ENCODE results near the gene MYO9A. TPM values are rescaled to one million over a fixed set of nuclear protein-coding genes. Genes with fewer than 3 reads are reported as not detected.

MYO9A gene
- total and polyA plus RNA-seq, 2 experiments from 2014 or later = 13.1 to 42.8 TPM

DNA sequence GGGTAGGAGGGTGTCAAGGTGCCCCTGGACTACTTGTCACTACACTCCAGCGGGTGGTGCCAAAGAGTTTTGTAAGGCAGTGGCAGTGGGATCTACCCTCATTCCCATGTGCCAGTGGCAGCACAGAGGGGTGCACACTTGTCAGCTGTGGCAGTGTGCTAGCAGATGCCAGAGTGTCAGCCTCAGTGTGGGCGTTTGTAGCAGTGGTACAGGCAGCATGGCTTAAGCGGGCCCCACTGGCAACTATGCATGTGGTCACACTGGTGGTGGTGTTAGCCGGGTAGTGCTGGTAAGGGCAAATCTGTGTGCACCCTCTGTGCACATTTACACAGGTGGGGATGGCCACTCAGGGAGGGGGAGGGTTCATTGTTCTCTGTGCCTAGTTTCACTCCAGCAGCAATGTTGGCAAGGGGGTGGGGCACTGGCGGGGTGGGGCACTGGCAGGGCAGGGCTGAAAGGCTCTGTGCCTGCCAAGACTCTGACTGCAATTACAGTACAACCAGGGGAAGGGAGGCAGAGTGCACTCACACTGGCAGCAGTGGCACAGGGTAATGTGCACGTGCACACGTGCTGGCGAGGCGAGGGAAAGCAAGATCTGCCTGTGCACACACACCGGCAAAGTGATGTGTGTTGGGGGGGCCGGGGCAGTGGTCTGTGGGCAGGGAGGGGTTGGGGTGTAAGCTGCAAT is 31.8 kb downstream of the MYO9A start:
- no peaks in the 10 kb centered on the region for H4K20me1 ChIP-seq (ENCODE audit: insufficient read depth, poor library complexity, severe bottlenecking)
- no peaks in the 10 kb centered on the region for H3K36me3 ChIP-seq (replicated peaks; ENCODE audit: insufficient read depth, low read depth)
- no peaks in the 10 kb centered on the region for H3K27me3 ChIP-seq
- DNase-seq (ENCODE audit: low spot score) = no peak
- no peak for TF ChIP-seq EZH2 (IDR thresholded peaks at IDR 0.05; ENCODE audit: borderline replicate concordance)
- TF ChIP-seq, protein P1, sequence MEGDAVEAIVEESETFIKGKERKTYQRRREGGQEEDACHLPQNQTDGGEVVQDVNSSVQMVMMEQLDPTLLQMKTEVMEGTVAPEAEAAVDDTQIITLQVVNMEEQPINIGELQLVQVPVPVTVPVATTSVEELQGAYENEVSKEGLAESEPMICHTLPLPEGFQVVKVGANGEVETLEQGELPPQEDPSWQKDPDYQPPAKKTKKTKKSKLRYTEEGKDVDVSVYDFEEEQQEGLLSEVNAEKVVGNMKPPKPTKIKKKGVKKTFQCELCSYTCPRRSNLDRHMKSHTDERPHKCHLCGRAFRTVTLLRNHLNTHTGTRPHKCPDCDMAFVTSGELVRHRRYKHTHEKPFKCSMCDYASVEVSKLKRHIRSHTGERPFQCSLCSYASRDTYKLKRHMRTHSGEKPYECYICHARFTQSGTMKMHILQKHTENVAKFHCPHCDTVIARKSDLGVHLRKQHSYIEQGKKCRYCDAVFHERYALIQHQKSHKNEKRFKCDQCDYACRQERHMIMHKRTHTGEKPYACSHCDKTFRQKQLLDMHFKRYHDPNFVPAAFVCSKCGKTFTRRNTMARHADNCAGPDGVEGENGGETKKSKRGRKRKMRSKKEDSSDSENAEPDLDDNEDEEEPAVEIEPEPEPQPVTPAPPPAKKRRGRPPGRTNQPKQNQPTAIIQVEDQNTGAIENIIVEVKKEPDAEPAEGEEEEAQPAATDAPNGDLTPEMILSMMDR (IDR thresholded peaks at IDR 0.05; ENCODE audit: poor library complexity) = no peak
- TF ChIP-seq EZH2phosphoT487 (IDR thresholded peaks at IDR 0.05; ENCODE audit: low read depth, severe bottlenecking, unreplicated experiment) = no peak
- no peak overlapping the region for H3K27ac ChIP-seq
- no peak overlapping the region for H2AFZ ChIP-seq
- 97% methylated on average over 10 of the region's 11 CpGs for WGBS (ENCODE audit: low lambda C conversion rate, missing lambda C conversion rate)
- H3K9me2 ChIP-seq (replicated peaks; ENCODE audit: insufficient read depth) = no peaks in the 10 kb centered on the region
- H3K9me3 ChIP-seq (ENCODE audit: low read depth) = peaks cover 7% of the 10 kb centered on the region
- H3K4me1 ChIP-seq (ENCODE audit: insufficient read depth) = no peaks in the 10 kb centered on the region
- H3K79me2 ChIP-seq = peaks cover 37% of the 10 kb centered on the region
- no peak overlapping the region for H3K4me2 ChIP-seq
- no peak overlapping the region for H3K4me3 ChIP-seq

DNA sequence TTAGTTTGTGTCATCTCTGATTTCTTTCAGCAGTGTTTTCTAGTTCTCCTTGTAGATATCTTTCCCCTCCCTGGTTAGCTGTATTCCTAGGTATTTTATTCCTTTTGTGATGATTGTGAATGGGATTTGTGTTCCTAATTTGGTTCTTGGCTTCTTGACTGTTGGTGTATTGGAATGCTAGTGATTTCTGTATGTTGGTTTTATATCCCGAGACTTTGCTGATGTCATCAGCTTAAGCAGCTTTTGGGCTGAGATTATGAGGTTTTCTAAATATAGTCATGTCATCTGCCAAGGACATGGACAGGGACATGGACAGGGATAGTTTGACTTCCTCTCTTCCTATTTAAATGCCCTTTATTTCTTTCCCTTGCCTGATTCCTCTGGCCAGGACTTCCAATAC is 35.8 kb downstream of the MYO9A start:
- no peak overlapping the region for H3K27ac ChIP-seq
- no peaks in the 10 kb centered on the region for H3K27me3 ChIP-seq
- H3K4me2 ChIP-seq = no peak overlapping the region
- H3K9me3 ChIP-seq (ENCODE audit: low read depth) = peaks cover 7% of the 10 kb centered on the region
- H3K4me1 ChIP-seq (ENCODE audit: insufficient read depth) = no peaks in the 10 kb centered on the region
- DNase-seq (ENCODE audit: low spot score) = no peak
- H3K4me3 ChIP-seq = no peak overlapping the region
- TF ChIP-seq EZH2phosphoT487 (IDR thresholded peaks at IDR 0.05; ENCODE audit: low read depth, severe bottlenecking, unreplicated experiment) = no peak
- no peak for TF ChIP-seq EZH2 (IDR thresholded peaks at IDR 0.05; ENCODE audit: borderline replicate concordance)
- TF ChIP-seq, protein P1 (IDR thresholded peaks at IDR 0.05; ENCODE audit: poor library complexity) = no peak
- WGBS (ENCODE audit: low lambda C conversion rate, missing lambda C conversion rate) = 100% methylated on average over 1 of the region's 1 CpG
- no peak overlapping the region for H2AFZ ChIP-seq
- no peaks in the 10 kb centered on the region for H3K36me3 ChIP-seq (replicated peaks; ENCODE audit: insufficient read depth, low read depth)
- H3K79me2 ChIP-seq = peaks cover 36% of the 10 kb centered on the region
- H4K20me1 ChIP-seq (ENCODE audit: insufficient read depth, poor library complexity, severe bottlenecking) = no peaks in the 10 kb centered on the region
- no peaks in the 10 kb centered on the region for H3K9me2 ChIP-seq (replicated peaks; ENCODE audit: insufficient read depth)

DNA sequence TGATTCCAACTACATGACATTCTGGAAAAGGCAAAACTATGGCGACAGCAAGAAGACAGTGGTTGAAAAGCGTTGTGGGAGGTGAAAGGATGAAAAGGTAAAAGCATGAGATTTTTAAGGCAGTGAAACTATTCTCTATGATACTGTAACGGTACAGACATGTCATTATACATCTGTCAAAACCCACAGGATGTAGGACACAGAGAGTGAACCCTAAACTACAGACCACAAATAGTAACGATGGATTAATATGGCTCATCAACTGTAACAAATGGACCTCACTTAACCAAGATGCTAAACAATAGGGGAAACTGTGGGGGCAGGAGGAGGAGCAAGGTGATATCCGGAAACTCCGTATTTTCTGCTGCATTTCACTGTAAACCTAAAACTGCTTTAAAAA is 39.1 kb downstream of the MYO9A start:
- no peak overlapping the region for H3K27ac ChIP-seq
- peaks cover 7% of the 10 kb centered on the region for H3K9me3 ChIP-seq (ENCODE audit: low read depth)
- no peak overlapping the region for H3K4me3 ChIP-seq
- H3K4me2 ChIP-seq = no peak overlapping the region
- H2AFZ ChIP-seq = no peak overlapping the region
- TF ChIP-seq EZH2 (IDR thresholded peaks at IDR 0.05; ENCODE audit: borderline replicate concordance) (no peak), EZH2phosphoT487 (IDR thresholded peaks at IDR 0.05; ENCODE audit: low read depth, severe bottlenecking, unreplicated experiment) (no peak)
- TF ChIP-seq, protein P1 (IDR thresholded peaks at IDR 0.05; ENCODE audit: poor library complexity) = no peak
- no peaks in the 10 kb centered on the region for H3K9me2 ChIP-seq (replicated peaks; ENCODE audit: insufficient read depth)
- H3K79me2 ChIP-seq = peaks cover 63% of the 10 kb centered on the region
- no peaks in the 10 kb centered on the region for H3K27me3 ChIP-seq
- 96% methylated on average over 6 of the region's 6 CpGs for WGBS (ENCODE audit: low lambda C conversion rate, missing lambda C conversion rate)
- no peaks in the 10 kb centered on the region for H4K20me1 ChIP-seq (ENCODE audit: insufficient read depth, poor library complexity, severe bottlenecking)
- no peaks in the 10 kb centered on the region for H3K4me1 ChIP-seq (ENCODE audit: insufficient read depth)
- DNase-seq (ENCODE audit: low spot score) = no peak
- no peaks in the 10 kb centered on the region for H3K36me3 ChIP-seq (replicated peaks; ENCODE audit: insufficient read depth, low read depth)

Data from hepatocyte (in vitro differentiated cells).